Kidney (tissue), 14 donors: ENCODE measurements around the gene GTF2IRD1. TPM values are rescaled to one million over a fixed set of nuclear protein-coding genes. Genes with fewer than 3 reads are reported as not detected.
"Not testable (repeated sequence)": the region's sequence is repeated elsewhere in the genome, so short reads cannot be mapped to it uniquely, and the experiment has no call there.

ENCODE experiments used
- DNase-seq, 5 donors: peaks; one replicate each; pipeline ENCODE4 v3.0.0-alpha.2; 2013 to 2020
- FAIRE-seq: peaks from 2 replicates; lab custom pipeline; 2012; peaks lifted over from hg19 to GRCh38; lab: Jason Lieb, UNC
- H3K27ac ChIP-seq, 2 donors: one replicate each; pipeline ENCODE4 v1.7.0; 2013; ENCODE audit warnings: low read depth in 2 of 2, low read length in 2 of 2, inconsistent platforms in 1 of 2
- H3K27me3 ChIP-seq: one replicate; pipeline ENCODE4 v1.7.1; 2013; ENCODE audit warnings: low read length, inconsistent platforms; ENCODE audit not compliant: control insufficient read depth, insufficient read depth
- H3K36me3 ChIP-seq, 3 donors: one replicate each; pipeline versions ENCODE4 v1.7.0 to v1.7.1; 2013; ENCODE audit warnings: low read length in 3 of 3, control low read depth in 1 of 3, inconsistent platforms in 1 of 3; ENCODE audit not compliant: insufficient read depth in 3 of 3, control insufficient read depth in 2 of 3
- H3K4me1 ChIP-seq, 3 donors: one replicate each; pipeline versions ENCODE4 v1.7.0 to v1.7.1; 2013; ENCODE audit warnings: low read length in 3 of 3, inconsistent platforms in 1 of 3, low read depth in 1 of 3; ENCODE audit not compliant: control insufficient read depth in 2 of 3, insufficient read depth in 2 of 3
- H3K4me3 ChIP-seq, 3 donors: one replicate each; pipeline versions ENCODE4 v1.7.0 to v1.8.1; 2013; ENCODE audit warnings: low read length in 3 of 3, control low read depth in 1 of 3, inconsistent platforms in 1 of 3
- H3K9ac ChIP-seq, 3 donors: one replicate each; pipeline versions ENCODE4 v1.7.0 to v1.7.1; 2013; ENCODE audit warnings: low read length in 3 of 3, control low read depth in 1 of 3, inconsistent platforms in 1 of 3
- H3K9me3 ChIP-seq, 3 donors: one replicate each; pipeline versions ENCODE4 v1.7.0 to v1.7.1; 2013; ENCODE audit warnings: low read length in 3 of 3, control low read depth in 1 of 3, inconsistent platforms in 1 of 3; ENCODE audit not compliant: control insufficient read depth in 2 of 3, insufficient read depth in 1 of 3
- CTCF ChIP-seq: IDR thresholded peaks from 3 replicates; pipeline ENCODE4 v1.5.1; 2012; ENCODE audit warnings: mild to moderate bottlenecking, moderate library complexity, borderline replicate concordance; ENCODE audit not compliant: insufficient read depth; ENCODE audit errors: extremely low read depth
- intact Hi-C: fragments of 100-400 bp; cut with DNase I; formaldehyde crosslinking; loops from one replicate; pipeline ENCODE4 v1.11.1; 2022
- polyA plus RNA-seq: library from polyadenylated mRNA; stranded (reverse); fragments of 350-450 nt; fragmentation: Illumina TruSeq; extraction: RNeasy Lipid Tissue Mini Kit (QIAGEN cat#74804); gene quantifications from one replicate; pipeline ENCODE4 v1.2.3, GENCODE V29; 2014; ENCODE audit warnings: low read depth, low replicate concordance; ENCODE audit not compliant: insufficient read depth
- total RNA-seq: library from RNA; stranded (reverse); fragmentation: NEBNext Ultra II Directional; extraction: Animal tissue kit (Norgen Biotek cat#: 25700); gene quantifications from one replicate; pipeline ENCODE4 v1.2.1, GENCODE V29; 2021
- donor health status: control.
- donor health status: control.
- donor health status: control.
- donor health status: control.
- donor health status: control.
- donor health status: DM: yes; HTN: yes; CAD: no.
- donor health status: Normal renal cell carcinoma (clear cell type).

The GTF2IRD1 gene
- total and polyA plus RNA-seq, 2 donors from 2014 or later: 28.2 to 35.8 TPM

DNA sequence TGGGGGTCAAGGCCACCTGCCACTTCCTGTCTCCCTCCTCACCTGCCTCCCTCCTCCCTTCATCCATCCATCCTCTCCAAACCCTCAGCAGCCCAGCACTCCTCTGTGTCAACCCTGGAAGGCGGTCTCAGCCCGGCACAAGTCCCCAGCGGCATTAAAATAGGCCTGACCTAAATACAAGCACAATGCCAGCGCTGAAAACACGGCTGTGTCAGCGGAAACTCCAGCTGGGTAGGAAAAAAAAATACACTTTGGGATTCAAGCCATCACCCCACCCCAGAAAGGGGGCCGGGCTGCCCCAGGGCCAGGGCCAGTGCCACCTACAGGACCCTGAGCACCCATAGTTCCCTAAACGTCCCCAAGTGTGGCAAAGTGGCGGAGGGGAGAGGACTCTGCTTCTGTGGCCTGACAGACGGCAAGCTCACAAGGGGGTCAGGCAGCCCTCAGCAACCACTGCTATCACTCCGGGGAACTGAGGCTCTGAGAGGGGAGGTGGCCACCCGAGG is 22.7 kb upstream of the GTF2IRD1 start:
- FAIRE-seq (no peak), DNase-seq (peak in 4 of 5 donors; percentile 30 to 65 (median 47))
- Histone ChIP-seq H3K9ac (peak overlapping the region in 2 of 3 donors; percentile 41 to 61), H3K9me3 (no peaks in the 10 kb centered on the region), H3K4me1 (peaks cover 0 to 17% (median 6%) of the 10 kb centered on the region in 3 donors), H3K36me3 (no peaks in the 10 kb centered on the region), H3K4me3 (no peak overlapping the region), H3K27ac (peak overlapping the region; percentile 85 to 89), H3K27me3 (no peaks in the 10 kb centered on the region)
- intact Hi-C loops: no loop called here
- TF ChIP-seq CTCF: no peak

DNA sequence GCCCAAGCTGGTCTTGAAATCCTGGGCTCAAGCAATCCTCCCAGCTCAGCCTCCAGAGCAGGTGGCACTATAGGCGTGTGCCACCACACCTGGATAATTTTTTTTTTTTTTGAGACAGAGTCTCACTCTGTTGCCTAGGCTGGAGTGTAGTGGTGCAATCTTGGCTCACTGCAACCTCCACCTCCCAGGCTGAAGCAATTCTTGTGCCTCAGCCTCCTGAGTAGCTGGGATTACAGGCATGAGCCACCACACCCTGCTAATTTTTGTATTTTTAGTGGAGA is 16.5 kb upstream of the GTF2IRD1 start:
- FAIRE-seq, H3K4me1 ChIP-seq, H3K9me3 ChIP-seq, H3K4me3 ChIP-seq, DNase-seq, H3K9ac ChIP-seq, H3K36me3 ChIP-seq, H3K27ac ChIP-seq, H3K27me3 ChIP-seq, intact Hi-C loops: not testable (repeated sequence)

GRCh38 chr7:74438327-74438726 is 15.4 kb upstream of the GTF2IRD1 start:
- intact Hi-C loops: no loop called here
- Histone ChIP-seq H3K9ac (no peak overlapping the region), H3K36me3 (no peaks in the 10 kb centered on the region), H3K27me3 (no peaks in the 10 kb centered on the region), H3K27ac (no peak overlapping the region), H3K4me3 (no peak overlapping the region), H3K9me3 (no peaks in the 10 kb centered on the region), H3K4me1 (peaks cover 0 to 6% (median 6%) of the 10 kb centered on the region in 3 donors)
- TF ChIP-seq CTCF: no peak
- no peak for DNase-seq
- no peak for FAIRE-seq

- H3K4me3 ChIP-seq: no peak overlapping the region
- intact Hi-C loops: no loop called here
- peak in 1 of 5 donors; percentile 23 for DNase-seq
- H3K9ac ChIP-seq: no peak overlapping the region
- no peak for FAIRE-seq
- H3K9me3 ChIP-seq: no peaks in the 10 kb centered on the region
- no peak overlapping the region for H3K27ac ChIP-seq
- H3K4me1 ChIP-seq: peaks cover 0 to 6% (median 6%) of the 10 kb centered on the region in 3 donors
- TF ChIP-seq CTCF: no peak
- no peaks in the 10 kb centered on the region for H3K27me3 ChIP-seq
- no peaks in the 10 kb centered on the region for H3K36me3 ChIP-seq
Observed at GRCh38 chr7:74439541-74439940, 14.2 kb upstream of the GTF2IRD1 start.

DNA sequence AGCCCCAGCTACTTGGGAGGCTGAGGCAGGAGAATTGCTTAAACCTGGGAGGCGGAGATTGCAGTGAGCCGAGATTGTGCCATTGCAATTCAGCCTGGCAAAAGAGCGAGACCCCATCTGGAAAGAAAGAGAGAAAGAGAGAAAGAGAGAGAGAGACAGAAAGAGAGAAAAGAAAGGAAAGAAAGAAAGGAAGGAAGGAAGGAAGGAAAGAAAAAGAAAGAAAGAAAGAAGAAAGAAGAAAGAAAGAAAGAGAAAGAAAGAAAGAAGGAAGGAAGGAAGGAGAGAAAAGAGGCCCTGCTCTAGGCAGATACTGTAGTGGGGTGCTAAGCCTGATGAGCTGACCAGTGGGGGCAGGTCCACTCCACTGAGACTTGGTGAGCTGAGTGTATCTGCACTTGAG is 13.6 kb upstream of the GTF2IRD1 start:
- not testable (repeated sequence) for H3K27me3 ChIP-seq, H3K4me1 ChIP-seq, H3K9ac ChIP-seq, FAIRE-seq, H3K9me3 ChIP-seq, H3K27ac ChIP-seq, H3K4me3 ChIP-seq, H3K36me3 ChIP-seq
- peak in 1 of 5 donors; percentile 3 for DNase-seq
- intact Hi-C loops: loop anchor here (10.0 kb wide), 1 partner anchor 125 kb away; no protein-coding TSS in a partner anchor
